GM12891 (cell line): ENCODE data around the gene ATP1B1.

Experiments used
- POLR2A ChIP-seq: IDR thresholded peaks from 2 replicates; pipeline ENCODE4 v1.6.1; 2011; ENCODE audit warnings: low read depth, low read length, control low read depth
- POLR2AphosphoS5 ChIP-seq: IDR thresholded peaks from 2 replicates; pipeline ENCODE4 v1.6.1; 2011; ENCODE audit warnings: low read depth, low read length, control low read depth
- POU2F2 ChIP-seq: IDR thresholded peaks from 2 replicates; pipeline ENCODE4 v1.6.1; 2011; ENCODE audit warnings: low read depth, mild to moderate bottlenecking, control low read depth, low read length, moderate library complexity
- SPI1 ChIP-seq: IDR thresholded peaks from 2 replicates; pipeline ENCODE4 v1.6.1; 2011; ENCODE audit warnings: low read depth, low read length, control low read depth
- TAF1 ChIP-seq: IDR thresholded peaks from 2 replicates; pipeline ENCODE4 v1.6.1; 2011; ENCODE audit warnings: low read depth, low read length, control low read depth

DNA sequence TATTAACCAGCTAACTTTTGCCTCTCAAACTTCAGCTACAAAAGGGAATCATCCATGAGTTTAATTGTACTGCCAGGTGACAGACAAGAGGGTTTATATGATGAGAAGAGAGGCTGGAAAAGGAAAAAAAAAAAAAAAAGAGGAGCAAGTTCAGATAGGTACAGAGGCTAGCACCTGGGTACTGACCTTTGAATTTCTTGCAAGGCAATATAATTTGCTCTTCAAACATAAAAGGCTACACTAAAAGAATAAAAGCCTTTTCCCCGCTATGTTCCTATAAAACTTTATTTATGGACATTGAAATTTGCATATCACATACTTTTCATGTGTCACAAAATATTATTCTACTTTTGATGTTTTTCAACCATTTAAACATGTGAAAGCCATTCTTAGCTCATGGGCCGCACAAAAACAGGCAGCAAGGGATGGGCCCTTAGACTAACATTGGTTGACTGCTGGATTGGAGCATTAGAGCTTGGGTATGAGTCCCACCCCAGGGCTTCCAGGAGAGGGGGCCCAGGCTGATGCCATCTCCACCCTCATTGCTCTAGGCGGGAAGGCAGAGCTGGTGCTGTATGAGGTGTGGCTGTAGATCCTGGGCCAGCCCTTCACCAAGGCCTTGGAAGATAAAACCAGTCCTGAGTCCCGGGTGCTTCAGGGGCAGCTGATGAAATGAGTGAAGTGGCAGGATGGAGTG is 44.3 kb downstream of the ATP1B1 start:
- TF ChIP-seq POLR2AphosphoS5, result no peak
- no peak for TF ChIP-seq POLR2A
- no peak for TF ChIP-seq TAF1
- TF ChIP-seq SPI1, result no peak
- TF ChIP-seq POU2F2, result no peak
